K562 (cell line): ENCODE measurements around the gene PICK1. TPM values are rescaled to one million over a fixed set of nuclear protein-coding genes. Genes with fewer than 3 reads are reported as not detected.

Source experiments
- E4F1 ChIP-seq: fragments of 250-450 bp; sonication (Bioruptor Pico); IDR thresholded peaks from 2 replicates; pipeline ENCODE4 v1.5.0; 2021; ENCODE audit warnings: mild to moderate bottlenecking, borderline replicate concordance
- EWSR1 ChIP-seq: fragments of 450-650 bp; IDR thresholded peaks from 2 replicates; pipeline ENCODE4 v1.6.1; 2018; ENCODE audit warnings: borderline replicate concordance, mild to moderate bottlenecking, low read depth, moderate library complexity; ENCODE audit not compliant: partially characterized antibody
- HEY1 ChIP-seq: fragments of 250-450 bp; sonication (Bioruptor Pico); IDR thresholded peaks from 2 replicates; pipeline ENCODE4 v1.5.0; 2020; ENCODE audit warnings: mild to moderate bottlenecking, moderate library complexity, borderline replicate concordance
- HINFP ChIP-seq: fragments of 450-650 bp; conservative IDR thresholded peaks from 2 replicates; pipeline ENCODE4 v1.6.1; 2016; ENCODE audit warnings: missing genetic modification characterization, low read depth, mild to moderate bottlenecking, control low read depth, missing compliant biosample characterization
- KDM5B ChIP-seq: fragments of 200-600 bp; sonication (generic); IDR thresholded peaks from 2 replicates; pipeline ENCODE4 v1.6.1; 2012; ENCODE audit warnings: low read depth, mild to moderate bottlenecking, moderate library complexity, low read length, control low read depth, inconsistent platforms; ENCODE audit not compliant: insufficient replicate concordance
- NFRKB ChIP-seq: fragments of 450-650 bp; IDR thresholded peaks from 2 replicates; pipeline ENCODE4 v1.6.1; 2016; ENCODE audit warnings: low read depth
- PHB2 ChIP-seq: fragments of 450-650 bp; IDR thresholded peaks from 2 replicates; pipeline ENCODE4 v1.6.1; 2017; ENCODE audit warnings: low read depth
- STAT5A ChIP-seq: IDR thresholded peaks from 2 replicates; pipeline ENCODE4 v1.6.1; 2012; ENCODE audit warnings: low read length, inconsistent platforms, borderline replicate concordance
- THAP12 ChIP-seq: fragments of 250-450 bp; sonication (Bioruptor Pico); IDR thresholded peaks from 2 replicates; pipeline ENCODE4 v1.9.0; 2021; ENCODE audit warnings: mild to moderate bottlenecking, inconsistent platforms
- USF1 ChIP-seq: sonication (generic); formaldehyde crosslinking; IDR thresholded peaks from 2 replicates; pipeline ENCODE4 v1.9.0; 2022; ENCODE audit warnings: mild to moderate bottlenecking, missing genetic modification reagents
- YBX1 ChIP-seq: fragments of 450-650 bp; IDR thresholded peaks from 2 replicates; pipeline ENCODE4 v1.7.1; 2016; ENCODE audit warnings: mild to moderate bottlenecking
- ZBTB5 ChIP-seq: fragments of 450-650 bp; IDR thresholded peaks from 2 replicates; pipeline ENCODE4 v1.6.1; 2017; ENCODE audit warnings: antibody characterized with exemption
- ZNF174 ChIP-seq: fragments of 250-450 bp; sonication (Bioruptor Pico); IDR thresholded peaks from 2 replicates; pipeline ENCODE4 v1.4.0; 2020; ENCODE audit warnings: mild to moderate bottlenecking
- ZNF184 ChIP-seq: sonication (generic); formaldehyde crosslinking; IDR thresholded peaks from 2 replicates; pipeline ENCODE4 v1.5.0; 2020; ENCODE audit warnings: missing genetic modification reagents
- ZNF217 ChIP-seq: sonication (generic); formaldehyde crosslinking; IDR thresholded peaks from 2 replicates; pipeline ENCODE4 v1.8.0; 2022; ENCODE audit warnings: mild to moderate bottlenecking, missing genetic modification reagents
- ZNF282 ChIP-seq: sonication (generic); formaldehyde crosslinking; IDR thresholded peaks from 2 replicates; pipeline ENCODE4 v1.8.1; 2023; ENCODE audit warnings: missing genetic modification reagents
- ZNF431 ChIP-seq: sonication (generic); formaldehyde crosslinking; IDR thresholded peaks from 2 replicates; pipeline ENCODE4 v1.8.0; 2022; ENCODE audit warnings: mild to moderate bottlenecking, missing genetic modification reagents
- ZNF561 ChIP-seq: fragments of 450-650 bp; formaldehyde crosslinking; conservative IDR thresholded peaks from 2 replicates; pipeline ENCODE4 v1.4.0; 2020; ENCODE audit warnings: mild to moderate bottlenecking, moderate library complexity
- polyA plus RNA-seq, 8 experiments: library from polyadenylated mRNA; depleted of rRNA in 4 of 8; stranded (reverse) in 5 of 8; unstranded in 3 of 8; fragments of >200 nt; fragmentation: Nextera tagmentation in 2 of 8; fragmentation: Illumina TruSeq in 1 of 8; extraction: Ambion mirVana in 2 of 8; extraction: Trizol in 1 of 8; gene quantifications; 2 replicates each; pipeline versions ENCODE4 v1.2.1 to v1.2.3, GENCODE V29; 2011 to 2014; ENCODE audit warnings: inconsistent platforms in 1 of 8, missing spikeins in 1 of 8
- total RNA-seq, 7 experiments: library from RNA; depleted of rRNA in 6 of 7; stranded (reverse); fragments of >200 nt in 6 of 7; fragmentation: Illumina TruSeq in 2 of 7; extraction: Trizol in 2 of 7; gene quantifications; 2 replicates each; pipeline versions ENCODE4 v1.2.1 to v1.2.3, GENCODE V29; 2011 to 2021; ENCODE audit warnings: low replicate concordance in 1 of 7

The PICK1 gene
- total and polyA plus RNA-seq, 9 of the 15 experiments (the other 6 are each of a cell fraction or from before 2014, with no cell fraction given): 0.06 to 11.0 (median 7.9) TPM; not detected in 1

- TF ChIP-seq HINFP (no peak), ZNF561 (CRISPR knock-in tag) (no peak), E4F1 (CRISPR knock-in tag) (no peak), ZNF431 (CRISPR knock-in tag) (no peak), ZNF184 (CRISPR knock-in tag) (no peak), NFRKB (0 out of 2 replicates have a peak, but pooled peaks have one; percentile 43), ZNF174 (no peak), USF1 (CRISPR knock-in tag) (no peak), STAT5A (no peak), KDM5B (no peak), PHB2 (no peak), ZBTB5 (no peak), HEY1 (no peak), ZNF282 (no peak), YBX1 (no peak), EWSR1 (no peak), THAP12 (CRISPR knock-in tag) (no peak), ZNF217 (CRISPR knock-in tag) (no peak)
Observed at GRCh38 chr22:38056969-38057891, at the start of gene PICK1 (continued).
